Stimulated activated naive CD4-positive, alpha-beta T cell treated with Interleukin-2 at 50 U/mL for 16 hours (primary cell): ENCODE measurements around the gene CACNB3.
A peak's percentile ranks its signal among the peaks of the same experiment; 100 is the strongest.
"Not testable (repeated sequence)": the region's sequence is repeated elsewhere in the genome, so short reads cannot be mapped to it uniquely, and the experiment has no call there.

Source experiments
- DNase-seq: peaks from one replicate; lab custom pipeline; 2025; lab: John Stamatoyannopoulos, UW

CACNB3 gene

GRCh38 chr12:48818831-48819590 lies 715 bp downstream of the CACNB3 start:
- DNase-seq: peak; percentile 29

DNA sequence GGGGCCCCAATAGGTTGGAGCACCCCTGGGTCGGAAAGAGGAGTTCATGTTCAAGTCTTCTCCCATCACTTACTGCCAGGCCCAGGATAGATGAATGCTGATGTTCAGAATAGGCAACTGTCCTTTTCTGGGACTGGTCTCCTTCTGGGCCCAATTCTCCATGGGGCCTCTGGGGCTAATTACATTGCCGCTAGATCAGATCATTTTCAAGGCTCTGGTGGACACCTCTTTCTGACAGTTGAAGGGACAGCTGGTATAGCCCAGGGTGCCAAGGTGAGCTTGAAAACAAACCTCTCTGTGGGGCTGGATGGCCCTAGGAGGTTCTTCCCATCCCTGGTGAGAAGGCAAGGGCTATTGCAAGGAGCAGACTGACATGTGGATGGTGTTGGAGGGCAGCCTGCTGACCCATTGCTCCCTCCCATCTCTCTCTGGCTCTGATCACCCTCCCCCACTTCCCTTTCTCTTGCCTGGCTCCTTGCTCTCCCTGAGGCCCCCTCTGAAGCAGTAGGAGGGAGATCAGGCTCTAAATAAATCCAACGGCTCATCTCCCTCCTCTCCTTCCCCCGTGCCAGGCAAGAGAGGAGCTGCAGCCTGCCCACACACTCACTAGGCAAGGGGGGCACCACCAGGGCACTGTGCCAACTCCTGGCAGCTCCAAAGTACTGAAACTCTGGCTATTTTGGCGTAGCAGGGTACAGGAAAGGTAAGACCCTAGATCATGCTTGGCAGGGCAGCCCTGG lies 1.9 kb downstream of the CACNB3 start:
- DNase-seq: no peak

GRCh38 chr12:48822139-48822538 lies 3.8 kb downstream of the CACNB3 start:
- DNase-seq: no peak

DNA sequence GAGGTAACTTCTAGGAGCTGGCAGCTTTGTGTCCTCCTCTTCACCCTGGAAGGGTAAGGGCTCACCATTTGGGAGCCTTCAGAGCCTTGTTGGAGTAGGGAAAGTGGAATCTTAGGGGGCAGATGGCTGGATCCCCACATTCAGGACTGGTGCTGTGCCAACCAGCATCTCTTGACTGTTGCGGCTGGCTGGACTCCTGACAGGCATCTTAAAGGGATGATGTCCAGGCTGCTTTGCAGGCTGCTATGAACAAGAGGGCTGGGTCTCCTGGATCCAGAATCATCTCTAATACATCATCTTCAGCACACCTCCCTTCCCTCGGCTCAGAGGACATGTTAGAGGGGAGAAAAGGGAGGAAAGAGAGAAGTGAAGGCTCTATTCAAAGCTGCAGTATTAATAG lies 4.4 kb downstream of the CACNB3 start:
- DNase-seq: no peak

DNA sequence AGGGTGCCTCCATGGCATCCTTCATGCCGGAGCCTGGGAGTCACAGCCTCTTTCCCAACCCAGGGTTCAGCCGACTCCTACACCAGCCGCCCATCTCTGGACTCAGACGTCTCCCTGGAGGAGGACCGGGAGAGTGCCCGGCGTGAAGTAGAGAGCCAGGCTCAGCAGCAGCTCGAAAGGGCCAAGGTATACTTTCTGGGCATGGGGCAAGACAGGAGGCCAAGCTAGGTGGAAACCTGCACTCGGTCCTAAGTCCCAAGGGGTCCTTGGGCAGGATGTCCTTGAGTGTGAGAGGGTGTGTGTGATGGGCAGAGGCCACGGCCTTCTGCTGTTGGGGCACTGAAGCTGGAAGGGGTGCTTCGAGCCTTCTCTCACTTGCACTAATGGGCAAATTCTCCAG lies 5.0 kb downstream of the CACNB3 start:
- no peak for DNase-seq

- DNase-seq: peak; percentile 19
Measured at GRCh38 chr12:48824112-48824511, 5.8 kb downstream of the CACNB3 start.

GRCh38 chr12:48824905-48825304 lies 6.6 kb downstream of the CACNB3 start:
- DNase-seq: no peak

DNA sequence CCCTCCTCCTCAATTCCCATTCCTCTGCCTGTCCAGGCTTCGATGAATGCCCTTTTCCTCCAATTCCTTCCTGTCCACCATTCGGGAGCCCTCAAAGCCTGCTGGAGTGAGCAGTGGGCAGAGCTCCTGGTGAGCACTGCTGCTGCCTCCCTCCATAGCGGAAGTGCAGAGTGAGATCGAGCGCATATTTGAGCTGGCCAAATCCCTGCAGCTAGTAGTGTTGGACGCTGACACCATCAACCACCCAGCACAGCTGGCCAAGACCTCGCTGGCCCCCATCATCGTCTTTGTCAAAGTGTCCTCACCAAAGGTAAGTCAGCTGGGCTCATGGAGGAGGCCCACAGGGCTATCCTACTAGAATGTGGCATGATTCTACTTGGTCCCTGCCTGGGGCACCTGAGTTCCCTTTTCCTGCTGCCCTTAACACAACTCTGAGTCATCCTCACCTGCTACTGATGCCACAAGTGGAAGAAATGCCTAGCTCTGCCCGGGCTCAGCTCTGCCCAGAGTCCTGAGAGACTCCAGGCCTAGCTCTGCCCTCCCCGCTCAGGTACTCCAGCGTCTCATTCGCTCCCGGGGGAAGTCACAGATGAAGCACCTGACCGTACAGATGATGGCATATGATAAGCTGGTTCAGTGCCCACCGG lies 8.0 kb downstream of the CACNB3 start:
- DNase-seq: no peak

DNA sequence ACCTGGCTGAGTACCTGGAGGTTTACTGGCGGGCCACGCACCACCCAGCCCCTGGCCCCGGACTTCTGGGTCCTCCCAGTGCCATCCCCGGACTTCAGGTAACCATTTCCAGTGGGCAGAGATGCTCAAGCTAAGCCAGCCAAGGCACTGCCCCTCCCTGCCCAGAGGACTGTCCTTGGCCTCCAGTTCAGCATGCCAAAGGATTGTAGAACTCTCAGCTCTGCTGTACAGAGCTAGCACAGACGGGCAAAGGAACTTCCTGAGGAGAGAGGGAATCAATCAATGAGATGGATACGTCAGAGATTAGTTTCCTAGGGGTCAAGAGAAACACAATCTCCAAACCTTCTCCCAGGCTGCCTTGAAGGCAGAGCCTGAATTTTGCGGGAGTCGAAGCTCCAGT lies 8.7 kb downstream of the CACNB3 start:
- DNase-seq: no peak

DNA sequence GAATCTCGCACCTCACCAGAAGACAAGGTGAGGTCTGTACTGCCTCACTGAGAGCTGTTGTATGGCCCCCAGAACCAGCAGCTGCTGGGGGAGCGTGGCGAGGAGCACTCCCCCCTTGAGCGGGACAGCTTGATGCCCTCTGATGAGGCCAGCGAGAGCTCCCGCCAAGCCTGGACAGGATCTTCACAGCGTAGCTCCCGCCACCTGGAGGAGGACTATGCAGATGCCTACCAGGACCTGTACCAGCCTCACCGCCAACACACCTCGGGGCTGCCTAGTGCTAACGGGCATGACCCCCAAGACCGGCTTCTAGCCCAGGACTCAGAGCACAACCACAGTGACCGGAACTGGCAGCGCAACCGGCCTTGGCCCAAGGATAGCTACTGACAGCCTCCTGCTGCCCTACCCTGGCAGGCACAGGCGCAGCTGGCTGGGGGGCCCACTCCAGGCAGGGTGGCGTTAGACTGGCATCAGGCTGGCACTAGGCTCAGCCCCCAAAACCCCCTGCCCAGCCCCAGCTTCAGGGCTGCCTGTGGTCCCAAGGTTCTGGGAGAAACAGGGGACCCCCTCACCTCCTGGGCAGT lies 9.3 kb downstream of the CACNB3 start:
- no peak for DNase-seq

DNA sequence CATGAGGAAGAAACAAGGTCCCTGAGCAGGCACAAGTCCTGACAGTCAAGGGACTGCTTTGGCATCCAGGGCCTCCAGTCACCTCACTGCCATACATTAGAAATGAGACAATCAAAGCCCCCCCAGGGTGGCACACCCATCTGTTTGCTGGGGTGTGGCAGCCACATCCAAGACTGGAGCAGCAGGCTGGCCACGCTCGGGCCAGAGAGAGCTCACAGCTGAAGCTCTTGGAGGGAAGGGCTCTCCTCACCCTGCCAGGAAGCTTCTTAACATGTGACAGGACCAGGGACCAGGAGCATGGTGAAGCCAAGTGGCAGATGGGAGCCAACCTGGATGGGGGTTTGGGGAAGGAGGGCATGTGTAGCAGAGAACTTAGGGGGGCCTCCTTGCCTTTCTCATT lies 10.0 kb downstream of the CACNB3 start:
- DNase-seq: no peak

DNA sequence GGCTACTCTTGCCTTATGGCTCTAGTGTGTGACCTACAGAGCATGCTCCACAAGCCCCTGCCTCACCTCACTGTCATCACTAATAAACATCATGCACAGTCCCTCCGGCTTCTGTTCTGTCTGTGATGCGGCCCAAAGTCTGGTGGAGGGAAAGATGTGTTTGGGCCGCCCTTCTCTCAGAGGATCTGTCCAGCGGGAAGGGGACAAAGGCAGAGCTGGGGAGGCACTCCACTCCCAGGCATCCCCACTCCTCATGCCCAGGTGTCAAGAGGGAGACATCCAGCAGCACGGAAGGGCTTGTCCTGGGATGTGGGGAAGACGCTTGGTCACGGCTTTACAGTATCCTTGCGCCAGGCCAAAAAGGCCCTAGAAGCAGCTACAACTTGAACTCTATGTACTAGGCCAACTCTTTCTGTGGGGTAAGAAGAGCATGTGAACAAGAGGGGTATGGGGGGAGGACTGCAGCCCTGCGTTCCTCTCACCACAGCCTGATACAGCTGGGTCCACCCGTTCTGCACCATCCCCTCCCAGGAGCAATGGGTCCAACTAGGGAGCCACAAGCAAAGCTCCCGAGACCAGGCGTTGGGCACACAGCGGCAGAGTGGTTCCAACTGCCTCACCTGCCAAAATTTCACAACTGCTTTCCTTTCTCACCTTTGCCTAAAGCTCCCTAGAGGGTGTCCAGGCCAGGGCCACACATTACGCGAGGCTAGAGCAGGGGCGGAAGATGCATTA lies 10.7 kb downstream of the CACNB3 start:
- DNase-seq: no peak

DNA sequence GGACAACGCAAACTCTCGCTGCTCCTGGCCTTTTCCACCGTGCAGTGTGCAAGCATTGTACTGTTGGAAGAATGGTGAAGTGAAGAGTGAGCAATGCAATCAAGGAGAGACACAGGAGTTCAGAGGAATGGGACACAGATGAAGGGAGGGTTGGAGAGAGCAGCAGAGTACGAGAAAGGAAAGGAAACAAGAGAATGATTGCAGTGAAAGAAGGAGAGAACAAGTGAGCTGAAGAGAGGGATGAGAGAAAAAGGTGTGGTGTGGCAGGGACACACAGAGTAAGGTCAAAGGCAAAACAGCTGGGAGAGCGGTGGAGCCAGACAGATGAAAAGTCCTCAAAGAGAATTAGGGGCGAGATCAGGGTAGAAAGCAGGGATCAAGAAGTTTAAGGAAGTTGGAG lies 13.0 kb downstream of the CACNB3 start:
- DNase-seq: no peak

- no peak for DNase-seq
Measured at GRCh38 chr12:48832321-48833060, 14.2 kb downstream of the CACNB3 start.

DNA sequence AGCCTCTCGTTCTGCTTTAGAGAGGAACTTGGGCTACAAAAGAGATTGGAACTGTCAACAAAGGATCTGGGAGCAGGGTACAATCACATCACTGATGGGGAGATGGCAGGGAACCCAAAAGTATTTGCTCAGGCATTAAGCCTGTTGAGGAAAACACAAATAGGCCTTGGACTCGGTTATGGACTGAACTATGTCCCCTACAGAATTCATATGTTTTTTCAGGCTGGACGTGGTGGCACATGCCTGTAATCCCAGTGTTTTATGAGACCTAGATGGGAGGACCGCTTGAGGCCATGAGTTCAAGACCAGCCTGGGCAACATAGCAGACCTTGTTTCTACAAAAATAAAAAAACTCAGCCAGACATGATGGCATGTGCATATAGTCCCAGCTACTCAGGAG lies 19.8 kb downstream of the CACNB3 start:
- no peak for DNase-seq

DNA sequence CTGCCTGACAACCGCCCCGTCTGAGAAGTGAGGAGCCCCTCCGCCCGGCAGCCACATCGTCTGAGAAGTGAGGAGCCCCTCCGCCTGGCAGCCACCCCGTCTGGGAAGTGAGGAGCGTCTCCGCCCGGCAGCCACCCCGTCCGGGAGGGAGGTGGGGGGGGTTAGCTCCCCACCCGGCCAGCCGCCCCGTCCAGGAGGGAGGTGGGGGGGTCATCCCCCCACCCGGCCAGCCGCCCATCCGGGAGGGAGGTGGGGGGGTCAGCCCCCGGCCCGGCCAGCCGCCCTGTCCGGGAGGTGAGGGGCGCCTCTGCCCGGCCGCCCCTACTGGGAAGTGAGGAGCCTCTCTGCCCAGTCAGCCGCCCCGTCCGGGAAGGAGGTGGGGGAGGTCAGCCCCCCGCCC lies 23.7 kb downstream of the CACNB3 start:
- DNase-seq: not testable (repeated sequence)

DNA sequence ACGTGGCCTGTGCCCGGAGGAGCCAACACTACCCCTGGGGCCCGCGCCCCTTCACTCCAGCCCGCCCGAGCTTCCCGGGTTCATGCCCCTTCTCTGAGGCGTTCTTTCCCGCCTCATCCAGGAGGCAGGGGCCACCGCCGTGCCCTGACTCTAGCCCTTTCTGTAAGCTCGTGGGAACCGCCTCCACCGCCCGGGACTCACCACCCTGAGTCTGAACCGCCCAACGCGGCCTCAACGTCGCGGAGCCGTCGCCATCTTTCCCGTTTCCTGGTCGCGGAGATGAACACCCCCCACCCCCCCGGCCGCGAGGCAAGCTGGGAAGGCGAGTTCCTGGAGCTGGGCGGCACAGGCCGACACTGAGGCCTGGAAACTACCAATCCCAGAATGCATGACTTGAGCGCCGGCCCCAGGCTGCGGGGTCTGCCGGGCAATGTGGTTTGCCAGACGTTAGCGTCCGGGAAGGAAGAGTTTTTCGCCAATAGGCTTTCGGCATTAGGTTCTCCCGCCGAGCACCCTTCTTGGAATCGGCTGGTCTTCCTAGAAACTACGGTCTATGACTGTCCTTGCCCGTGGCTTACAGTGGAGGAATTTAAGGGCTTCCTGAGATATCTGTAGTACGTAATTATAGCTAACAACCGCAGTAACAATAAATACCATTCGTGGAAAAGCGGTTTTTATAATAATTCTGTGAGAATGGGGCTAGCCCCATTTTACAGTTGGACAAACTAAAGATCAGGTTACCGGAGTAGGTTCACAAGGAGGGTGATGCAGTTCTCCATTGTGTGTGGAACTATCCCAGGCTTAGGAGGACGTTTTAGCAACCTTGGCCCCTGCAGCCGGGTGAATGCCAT lies 33.8 kb downstream of the CACNB3 start, which contains the start of gene DDX23:
Gene DDX23 (minus strand): TSS at position 281 of the 851 bp plus-strand sequence. CDS start 6,381 bp downstream, outside the sequence.
- peak; percentile 96 for DNase-seq

GRCh38 chr12:48852734-48853688 lies 34.7 kb downstream of the CACNB3 start:
- peak; percentile 81 for DNase-seq

- no peak for DNase-seq
Measured at GRCh38 chr12:48854488-48854887, 36.2 kb downstream of the CACNB3 start.
